GM18519 (cell line): ENCODE measurements around the gene THBD.
"Not testable (repeated sequence)": the region's sequence is repeated elsewhere in the genome, so short reads cannot be mapped to it uniquely, and the experiment has no call there.

Experiments
- ATAC-seq: cut with Tn5 transposase; IDR thresholded peaks from one replicate; pipeline ENCODE4 v1.9.1; 2021; ENCODE audit warnings: mild to moderate bottlenecking, moderate library complexity; ENCODE audit not compliant: unreplicated experiment, low FRiP score

The THBD gene

DNA sequence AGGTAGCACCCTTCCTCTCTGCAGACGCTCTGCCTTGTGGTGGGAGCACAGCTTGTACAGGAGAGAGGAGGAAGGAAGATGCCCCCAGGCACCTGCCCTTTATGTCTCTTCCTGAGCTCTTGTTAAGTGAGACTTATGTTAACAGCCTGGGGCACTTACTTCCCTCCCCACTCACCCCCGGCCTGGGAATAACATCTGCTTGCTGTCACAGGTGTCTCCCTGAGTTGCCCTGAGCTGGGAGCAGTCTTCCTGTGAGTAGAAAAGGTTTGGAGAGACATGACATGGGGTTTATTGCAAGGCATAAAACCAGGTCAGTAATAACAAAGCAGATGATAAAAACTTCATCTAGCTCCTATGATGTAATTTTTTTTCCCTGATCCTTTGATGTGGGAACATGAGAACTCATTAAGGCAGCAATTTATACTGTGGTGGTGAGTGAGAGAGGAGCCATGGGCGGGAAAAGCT, 12.4 kb downstream of the THBD start:
- ATAC-seq: no peak

DNA sequence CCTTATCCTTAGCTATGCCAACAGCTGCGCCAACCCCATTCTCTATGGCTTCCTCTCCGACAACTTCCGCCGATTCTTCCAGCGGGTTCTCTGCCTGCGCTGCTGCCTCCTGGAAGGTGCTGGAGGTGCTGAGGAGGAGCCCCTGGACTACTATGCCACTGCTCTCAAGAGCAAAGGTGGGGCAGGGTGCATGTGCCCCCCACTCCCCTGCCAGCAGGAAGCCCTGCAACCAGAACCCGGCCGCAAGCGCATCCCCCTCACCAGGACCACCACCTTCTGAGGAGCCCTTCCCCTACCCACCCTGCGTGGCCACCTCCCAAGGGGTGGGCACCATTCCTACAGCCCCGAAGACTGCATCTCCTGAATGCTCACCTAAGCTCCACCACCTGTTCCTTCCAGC, 13.1 kb downstream of the THBD start:
- ATAC-seq: no peak

DNA sequence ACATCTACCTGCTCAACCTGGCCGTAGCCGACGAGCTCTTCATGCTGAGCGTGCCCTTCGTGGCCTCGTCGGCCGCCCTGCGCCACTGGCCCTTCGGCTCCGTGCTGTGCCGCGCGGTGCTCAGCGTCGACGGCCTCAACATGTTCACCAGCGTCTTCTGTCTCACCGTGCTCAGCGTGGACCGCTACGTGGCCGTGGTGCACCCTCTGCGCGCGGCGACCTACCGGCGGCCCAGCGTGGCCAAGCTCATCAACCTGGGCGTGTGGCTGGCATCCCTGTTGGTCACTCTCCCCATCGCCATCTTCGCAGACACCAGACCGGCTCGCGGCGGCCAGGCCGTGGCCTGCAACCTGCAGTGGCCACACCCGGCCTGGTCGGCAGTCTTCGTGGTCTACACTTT, 13.7 kb downstream of the THBD start:
- no peak for ATAC-seq

DNA sequence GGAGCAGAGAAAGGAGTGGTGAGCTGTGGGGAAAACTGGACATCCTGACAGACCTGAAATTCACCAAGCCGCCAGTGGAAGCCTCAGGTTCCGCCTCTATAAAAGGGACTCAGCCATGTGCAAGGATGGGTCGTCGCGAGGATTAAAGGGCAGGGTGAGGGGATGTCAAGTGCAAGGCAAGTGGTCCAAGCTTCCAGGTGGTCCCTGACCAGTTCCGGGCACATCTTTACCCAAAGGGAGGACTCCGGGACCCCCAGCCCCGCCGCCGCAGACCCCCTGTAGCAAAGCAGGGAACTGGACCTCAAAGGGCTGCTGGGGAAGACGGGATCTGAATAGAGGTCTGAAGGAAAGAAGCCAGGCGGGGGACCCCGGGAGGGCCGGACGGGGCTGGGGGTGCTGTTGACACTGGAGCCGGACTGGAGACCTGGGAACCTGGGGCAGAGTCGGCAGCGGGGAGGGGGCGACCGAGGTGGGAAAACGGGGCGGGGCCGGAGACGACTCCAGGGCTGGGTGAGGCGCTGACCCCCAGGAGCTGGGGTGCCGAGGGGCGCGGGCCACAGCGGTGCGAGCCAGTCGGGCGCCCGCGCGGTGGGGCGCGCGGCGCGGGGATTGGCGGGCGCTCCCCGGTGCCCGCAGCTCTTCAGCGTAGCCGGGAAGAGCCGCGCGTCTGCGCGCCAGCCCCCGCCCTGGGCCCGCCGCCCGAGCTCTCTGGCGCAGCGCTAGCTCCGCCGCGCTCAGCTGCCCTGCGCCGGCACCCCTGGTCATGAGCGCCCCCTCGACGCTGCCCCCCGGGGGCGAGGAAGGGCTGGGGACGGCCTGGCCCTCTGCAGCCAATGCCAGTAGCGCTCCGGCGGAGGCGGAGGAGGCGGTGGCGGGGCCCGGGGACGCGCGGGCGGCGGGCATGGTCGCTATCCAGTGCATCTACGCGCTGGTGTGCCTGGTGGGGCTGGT, 14.5 kb downstream of the THBD start, which contains the start of gene SSTR4:
Gene SSTR4, plus strand, starts transcription at position 592 of the 951 bp plus-strand sequence. Its CDS starts 172 bp downstream, at position 764.
- ATAC-seq: no peak

DNA sequence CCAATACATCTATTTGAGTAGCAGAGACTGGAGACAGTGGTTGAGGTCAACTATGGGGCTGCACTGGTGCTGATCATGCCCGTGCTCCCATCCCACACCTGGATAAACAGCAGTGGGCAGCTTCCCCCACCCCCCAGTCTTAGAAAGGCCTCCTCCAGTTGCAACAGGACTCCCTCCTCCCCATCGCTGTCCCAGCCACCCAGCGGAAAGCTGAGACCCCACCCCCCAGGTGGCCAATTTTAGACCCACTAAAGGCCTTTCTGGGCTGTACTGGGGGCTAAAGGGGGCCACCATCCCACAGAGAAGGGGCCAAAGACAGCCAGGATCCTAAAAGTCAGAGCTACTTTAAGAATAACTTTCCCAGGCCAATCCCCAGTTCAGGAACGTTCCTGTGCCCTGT, 15.6 kb downstream of the THBD start:
- ATAC-seq: no peak

DNA sequence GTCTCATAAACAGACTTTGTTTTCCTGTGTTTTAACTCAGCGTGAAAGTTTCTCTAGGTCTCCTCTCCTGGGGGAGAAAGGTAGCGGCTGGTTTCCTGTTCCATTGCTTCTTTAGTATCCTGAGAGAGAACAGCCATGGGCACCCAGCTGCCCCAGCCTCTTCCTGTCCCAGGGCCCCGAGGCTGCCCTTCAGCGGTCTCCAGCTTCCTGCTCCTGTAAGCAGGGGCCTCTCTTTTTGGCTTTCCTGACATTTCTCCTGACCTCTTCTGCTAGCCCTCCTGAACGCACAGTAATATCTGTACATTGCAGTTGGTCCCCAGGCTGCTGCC, 16.8 kb downstream of the THBD start:
- ATAC-seq: no peak

DNA sequence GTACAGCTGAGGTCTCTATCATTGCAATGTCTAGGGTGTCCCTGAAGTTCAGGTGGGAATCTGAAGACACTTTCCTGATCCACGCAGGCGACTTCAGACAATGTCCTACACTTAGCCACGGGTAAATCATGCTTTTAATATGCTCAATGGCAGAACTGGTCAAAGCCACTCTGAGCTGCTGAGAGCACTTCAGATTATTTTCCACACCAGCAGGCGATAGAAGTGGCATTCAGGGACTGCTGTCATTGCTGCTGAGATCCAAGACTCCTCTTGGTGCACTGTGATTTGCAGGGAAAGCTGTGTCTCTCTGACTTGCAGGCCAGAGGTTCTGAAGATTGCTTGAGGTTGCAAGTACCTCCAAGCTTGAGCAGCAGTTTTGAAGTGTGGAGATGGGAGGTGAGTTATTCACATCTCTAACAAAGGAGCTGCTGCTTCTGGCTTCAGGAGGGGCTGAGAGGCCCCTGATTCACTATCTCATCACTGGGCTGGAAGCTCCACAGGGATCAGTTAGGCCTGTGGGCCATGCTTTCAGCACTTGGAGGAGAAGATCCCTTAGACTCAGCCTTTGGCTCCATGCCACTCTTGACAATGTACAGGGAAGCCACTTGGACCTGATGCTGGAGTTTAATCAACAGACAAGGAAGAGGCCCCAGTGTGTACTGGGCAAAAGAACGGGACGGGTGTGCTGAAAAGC, 17.3 kb downstream of the THBD start:
- ATAC-seq: no peak

DNA sequence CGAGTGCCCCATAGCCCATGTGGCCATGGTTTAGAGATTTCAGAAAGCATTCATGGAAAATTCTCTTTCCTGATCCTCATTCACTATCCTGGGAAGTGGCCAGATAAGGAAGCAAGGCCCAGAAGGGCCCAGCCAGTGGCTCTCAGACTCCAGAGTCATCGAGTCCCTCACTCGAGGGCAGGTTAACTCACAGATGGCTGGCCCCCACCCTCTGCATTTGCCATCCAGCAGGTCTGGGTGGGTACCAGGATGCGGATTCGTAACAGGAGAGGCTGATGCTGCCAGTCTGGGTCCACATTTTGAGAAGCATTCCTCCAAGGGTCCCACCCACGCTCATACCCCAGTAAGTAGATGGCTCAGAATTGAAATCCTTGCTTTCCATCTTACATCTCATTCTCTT, 18.1 kb downstream of the THBD start:
- ATAC-seq: no peak

DNA sequence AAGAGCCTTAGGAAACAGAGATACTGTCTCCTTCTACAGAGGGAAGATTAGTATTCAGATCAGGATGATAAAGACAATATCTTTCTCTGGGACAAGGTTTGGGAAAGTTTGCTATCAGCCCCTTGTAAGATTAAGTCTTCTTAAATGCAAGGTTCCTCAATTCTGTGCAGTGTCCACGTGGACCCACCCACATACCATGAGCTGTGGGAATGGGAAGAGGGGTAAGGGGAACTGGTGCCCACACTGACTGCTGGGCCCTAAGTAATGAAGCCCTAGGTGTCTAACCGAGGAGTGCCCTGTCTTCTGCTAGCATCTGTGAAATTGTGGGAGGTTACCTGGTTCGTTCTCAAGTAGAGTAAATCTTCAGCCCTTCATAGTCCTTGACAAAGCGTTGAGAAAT, 20.1 kb downstream of the THBD start:
- ATAC-seq: no peak

DNA sequence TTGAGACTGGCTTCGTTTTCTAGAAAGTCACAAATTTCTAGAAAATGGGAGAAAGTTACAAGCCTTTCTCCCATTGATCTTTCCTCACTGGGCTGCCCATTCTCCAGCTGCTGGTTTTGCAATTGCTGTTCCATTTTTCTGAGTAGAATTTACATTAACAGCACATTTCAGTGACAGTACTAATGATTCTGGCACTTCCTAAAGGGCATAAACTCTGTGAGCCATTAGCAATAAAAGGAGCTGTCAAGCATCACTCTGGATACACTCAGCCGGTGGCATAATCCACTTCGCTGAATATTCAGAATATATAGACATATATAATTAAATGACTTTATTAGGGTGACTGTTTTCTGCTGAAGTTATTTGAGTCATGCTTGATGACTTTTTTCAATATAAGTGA, 21.1 kb downstream of the THBD start:
- ATAC-seq: no peak

DNA sequence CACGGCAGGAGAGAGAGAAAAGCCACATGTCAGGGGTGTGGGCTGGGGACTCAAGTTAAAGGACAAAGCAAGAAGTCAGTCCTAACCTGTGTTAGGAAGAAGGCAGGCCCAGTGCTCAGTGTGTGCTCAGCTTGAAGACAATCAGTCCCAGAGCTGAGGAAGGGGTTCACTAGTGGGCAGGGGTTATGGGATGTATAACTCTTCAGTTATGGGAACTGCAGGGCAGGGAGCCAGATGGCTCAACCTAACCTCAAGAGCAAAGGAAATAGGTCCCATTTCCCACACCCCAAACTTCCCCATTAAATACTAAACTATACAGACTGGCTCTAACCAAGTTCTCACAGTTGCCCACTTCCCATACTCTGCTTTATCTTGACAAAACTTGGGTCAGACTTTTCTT, 21.8 kb downstream of the THBD start:
- ATAC-seq: no peak

DNA sequence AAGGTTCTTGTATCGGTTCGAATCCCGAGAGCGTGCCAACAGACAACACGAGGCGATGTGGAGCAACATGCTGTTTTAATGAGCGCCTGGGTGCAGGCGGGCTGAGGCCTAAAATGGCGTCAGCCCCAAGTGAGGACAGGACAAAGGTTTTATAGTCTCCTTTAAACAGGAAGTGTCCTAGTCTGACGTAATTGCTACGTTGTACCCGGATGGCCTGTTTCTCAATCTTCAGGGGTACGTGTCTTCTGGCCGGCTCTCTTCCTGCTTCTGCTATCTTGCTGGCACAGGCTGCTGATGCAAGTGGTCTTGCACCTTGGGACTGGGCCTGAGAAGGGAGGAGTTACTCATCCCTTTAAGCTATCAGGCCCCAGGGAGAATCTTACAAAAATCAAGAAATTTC, 24.0 kb downstream of the THBD start:
- ATAC-seq: not testable (repeated sequence)

DNA sequence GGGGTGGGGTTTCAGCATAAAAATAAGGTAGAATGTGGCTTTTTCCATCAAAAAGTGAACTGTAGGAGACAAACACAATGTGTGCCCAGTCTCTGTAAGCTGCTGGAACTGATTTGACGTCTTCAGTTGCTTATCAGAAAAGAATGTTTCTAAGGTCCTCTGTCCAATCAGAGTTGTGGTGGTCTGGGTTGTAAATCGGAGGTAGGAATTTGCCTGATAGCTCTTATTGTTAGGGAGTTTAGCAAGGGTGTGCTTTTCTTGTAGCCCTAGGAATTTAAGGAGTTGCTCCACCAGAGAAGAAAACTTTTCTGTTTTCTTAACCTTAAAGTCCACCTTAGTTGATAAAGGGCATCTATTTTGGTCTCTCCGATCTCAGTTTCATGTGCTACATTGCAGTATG, 24.8 kb downstream of the THBD start:
- ATAC-seq: no peak

DNA sequence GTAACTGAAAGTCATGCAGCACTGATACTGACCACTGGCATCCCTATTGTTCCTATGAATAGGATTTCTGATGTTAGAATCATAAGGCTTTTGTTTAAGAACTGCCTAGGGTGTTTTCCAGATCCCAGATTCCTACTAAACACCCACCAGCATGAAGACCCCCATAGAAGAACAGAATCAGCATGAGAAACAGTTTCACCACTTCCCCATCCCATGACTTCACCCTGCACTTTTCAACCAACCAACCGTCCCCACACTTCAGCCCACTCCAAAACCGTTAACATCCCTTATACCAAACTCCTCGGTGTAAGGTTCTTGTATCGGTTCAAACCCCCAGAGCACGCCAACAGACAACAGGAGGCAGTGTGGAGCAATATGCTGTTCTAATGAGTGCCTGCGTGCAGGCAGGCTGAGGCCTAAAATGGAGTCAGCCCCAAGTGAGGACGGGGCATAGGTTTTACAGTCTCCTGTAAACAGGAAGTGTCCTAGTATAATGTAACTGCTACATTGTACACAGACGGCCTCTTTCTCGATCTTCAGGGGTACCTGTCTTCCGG, 25.8 kb downstream of the THBD start:
- ATAC-seq: no peak

DNA sequence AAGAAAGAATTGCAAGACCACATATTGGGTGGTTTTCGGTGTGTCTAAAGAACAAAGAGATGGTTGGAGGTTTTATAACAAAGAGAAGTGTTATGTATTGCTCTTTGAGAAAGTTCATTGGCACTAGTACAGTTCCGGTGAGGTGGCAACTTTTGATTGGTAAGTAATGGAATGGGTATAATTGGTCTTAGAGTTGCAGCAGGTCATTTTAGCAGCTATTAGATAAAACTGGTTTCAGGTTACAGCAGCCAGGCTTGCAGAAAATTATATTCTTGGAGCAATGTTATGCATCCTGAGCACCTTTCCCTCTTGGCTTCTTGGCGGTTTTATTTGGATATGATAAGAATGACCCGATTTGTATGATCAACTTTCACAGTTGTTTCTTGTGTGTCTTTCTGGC, 26.6 kb downstream of the THBD start:
- ATAC-seq: no peak

DNA sequence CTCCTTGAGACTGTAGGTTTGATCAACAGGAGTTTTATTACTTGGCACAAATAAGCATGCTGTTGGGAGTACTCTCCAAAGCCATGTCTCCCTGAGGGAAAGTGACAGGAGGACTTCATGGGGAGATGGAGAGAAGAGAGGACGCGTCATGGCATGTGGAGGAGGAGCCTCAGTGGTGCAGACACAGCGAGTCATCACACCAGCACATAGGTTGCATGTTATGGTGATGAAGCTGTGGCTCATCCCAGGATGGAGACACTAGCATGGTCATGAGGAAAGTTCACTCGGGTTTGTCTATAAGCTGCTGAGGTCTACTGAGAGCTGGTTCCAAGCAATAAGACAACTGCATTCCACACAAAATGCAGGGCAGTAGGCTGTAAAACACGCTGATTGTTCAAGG, 27.5 kb downstream of the THBD start:
- no peak for ATAC-seq

DNA sequence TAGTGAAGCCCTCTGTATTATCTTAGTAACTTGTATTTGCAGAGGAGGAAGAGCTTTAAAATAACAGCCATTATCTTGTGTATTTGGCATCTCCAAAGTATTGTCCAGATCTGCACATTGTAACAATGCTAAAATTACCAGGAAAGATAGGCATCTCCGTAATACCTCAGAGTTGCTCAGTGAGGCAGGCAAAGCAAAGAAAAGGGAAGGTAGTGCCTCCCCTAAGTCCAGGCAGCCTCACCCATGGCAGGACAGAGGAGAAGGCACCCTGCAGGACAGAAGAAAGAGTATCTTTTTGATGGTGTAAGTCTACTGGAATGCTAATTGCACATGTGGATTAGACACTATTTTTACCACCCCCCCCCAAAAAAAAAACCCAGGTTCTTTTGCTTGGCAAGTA, 27.9 kb downstream of the THBD start:
- ATAC-seq: no peak

DNA sequence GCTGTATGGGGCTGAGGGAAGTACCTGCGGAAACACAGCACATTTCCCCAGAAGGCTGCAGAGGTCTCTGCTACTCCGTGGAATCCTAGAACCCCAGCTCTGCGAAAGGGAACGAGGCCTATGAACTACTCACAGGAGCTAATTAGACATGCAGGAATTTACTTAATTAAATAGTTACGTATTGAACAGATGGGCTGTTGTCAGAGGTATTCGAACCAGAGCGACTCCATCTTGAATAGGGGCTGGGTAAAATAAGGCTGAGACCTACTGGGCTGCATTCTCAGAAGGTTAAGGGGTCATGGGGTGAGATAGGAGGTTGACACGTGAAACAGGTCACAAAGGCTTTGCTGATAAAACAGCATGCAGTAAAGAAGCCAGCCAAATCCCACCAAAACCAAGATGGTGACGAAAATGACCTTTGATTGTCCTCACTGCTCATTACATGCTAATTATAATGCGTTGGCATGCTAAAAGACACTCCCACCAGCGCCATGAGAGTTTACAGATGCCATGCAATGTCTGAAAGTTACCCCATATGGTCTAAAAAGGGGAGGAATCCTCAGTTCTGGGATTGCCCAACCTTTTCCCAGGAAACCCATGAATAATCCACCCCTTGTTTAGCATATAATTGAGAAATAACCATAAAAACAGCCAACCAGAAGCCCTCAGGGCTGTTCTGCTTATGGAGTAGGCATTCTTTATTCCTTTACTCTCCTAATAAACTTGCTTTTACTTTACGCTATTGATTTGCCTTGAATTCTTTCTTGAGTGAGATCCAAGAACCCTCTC, 29.0 kb downstream of the THBD start:
- ATAC-seq: no peak

DNA sequence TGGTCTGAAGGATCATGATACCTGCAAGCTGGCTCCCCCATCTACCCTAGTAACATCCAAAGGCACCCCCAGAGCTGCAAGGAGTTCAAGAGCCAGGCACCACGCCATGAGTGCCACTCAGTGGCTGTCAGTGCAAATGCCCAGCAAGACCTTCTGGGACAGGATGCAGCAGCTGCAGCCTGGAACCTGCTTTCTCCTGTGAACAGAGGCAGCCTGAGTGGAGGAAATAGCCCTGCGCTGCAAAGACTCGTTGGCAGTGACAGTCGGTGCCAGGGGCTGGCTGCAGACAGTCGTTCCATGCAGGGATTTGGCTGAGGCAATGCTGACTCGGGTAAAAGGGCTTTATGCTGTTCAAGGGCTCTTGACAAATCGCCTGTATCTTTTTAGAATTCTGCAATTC, 30.1 kb downstream of the THBD start:
- no peak for ATAC-seq

DNA sequence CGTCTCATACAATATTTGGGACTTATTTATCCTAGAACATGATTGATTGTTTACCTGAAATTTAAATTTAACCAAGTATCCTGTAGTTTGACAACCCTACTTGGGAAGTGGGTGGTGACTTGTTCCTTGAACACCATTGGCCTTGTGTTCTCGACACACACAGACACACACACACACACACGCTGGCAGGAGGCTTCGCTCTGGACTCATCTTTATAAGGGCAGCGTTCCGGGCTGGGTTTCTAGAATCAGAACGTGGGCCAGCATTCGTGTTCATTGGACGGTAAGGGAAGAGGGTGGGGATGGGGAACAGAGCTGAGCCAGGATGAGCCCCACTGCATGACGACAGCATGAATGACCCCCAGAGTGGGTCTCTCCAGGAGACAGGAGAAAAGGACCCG, 30.5 kb downstream of the THBD start:
- ATAC-seq: no peak

DNA sequence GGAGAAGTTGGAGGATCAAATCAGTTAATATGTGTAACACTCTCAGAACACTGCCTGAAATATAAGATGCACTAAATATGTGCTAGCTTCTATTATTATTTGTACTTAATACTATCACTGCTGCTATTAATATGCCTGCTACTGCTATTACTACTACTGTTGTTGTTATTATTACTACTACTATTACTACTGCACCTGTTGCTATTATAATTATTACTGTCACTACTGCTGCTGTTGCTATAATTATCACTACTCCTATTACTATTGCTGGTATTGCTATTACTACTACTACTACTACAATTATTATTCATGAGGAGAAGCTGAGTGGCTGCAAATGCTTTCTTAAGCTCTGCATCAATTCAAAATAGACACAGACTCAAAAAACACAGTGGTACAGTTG, 31.0 kb downstream of the THBD start:
- peak; percentile 45 for ATAC-seq
